GM19328 (cell line): Measurements from ENCODE around the gene ENGASE.

ENCODE experiments used
- ATAC-seq: cut with Tn5 transposase; IDR thresholded peaks from one replicate; pipeline ENCODE4 v1.9.1; 2021; ENCODE audit warnings: mild to moderate bottlenecking, moderate library complexity; ENCODE audit not compliant: unreplicated experiment

ENGASE gene

GRCh38 chr17:79091226-79091670 is 16.6 kb downstream of the ENGASE start:
- no peak for ATAC-seq

GRCh38 chr17:79092567-79092966 is 17.9 kb downstream of the ENGASE start:
- ATAC-seq: no peak

GRCh38 chr17:79093270-79093669 is 18.6 kb downstream of the ENGASE start:
- ATAC-seq: no peak

- no peak for ATAC-seq
Measured at GRCh38 chr17:79094261-79094660, 19.6 kb downstream of the ENGASE start.

- no peak for ATAC-seq
Measured at GRCh38 chr17:79095345-79096055, 20.9 kb downstream of the ENGASE start.

GRCh38 chr17:79096477-79096876 is 21.9 kb downstream of the ENGASE start:
- no peak for ATAC-seq

GRCh38 chr17:79097226-79098055 is 22.8 kb downstream of the ENGASE start:
- ATAC-seq: no peak

- no peak for ATAC-seq
Measured at GRCh38 chr17:79098282-79098867, 23.8 kb downstream of the ENGASE start.

GRCh38 chr17:79100405-79100804 is 25.8 kb downstream of the ENGASE start:
- no peak for ATAC-seq

- no peak for ATAC-seq
Measured at GRCh38 chr17:79101111-79101673, 26.6 kb downstream of the ENGASE start.

GRCh38 chr17:79102214-79102613 is 27.6 kb downstream of the ENGASE start:
- ATAC-seq: no peak

- no peak for ATAC-seq
Measured at GRCh38 chr17:79104898-79105600, 30.4 kb downstream of the ENGASE start.

GRCh38 chr17:79105937-79106336 is 31.3 kb downstream of the ENGASE start:
- ATAC-seq: no peak

GRCh38 chr17:79106958-79107357 is 32.3 kb downstream of the ENGASE start:
- no peak for ATAC-seq

GRCh38 chr17:79107499-79108231 is 33.0 kb downstream of the ENGASE start:
- ATAC-seq: no peak

GRCh38 chr17:79108232-79108850 is 33.7 kb downstream of the ENGASE start:
- no peak for ATAC-seq

GRCh38 chr17:79108870-79109269 is 34.2 kb downstream of the ENGASE start:
- no peak for ATAC-seq

- ATAC-seq: no peak
Measured at GRCh38 chr17:79109584-79109983, 35.0 kb downstream of the ENGASE start.

- no peak for ATAC-seq
Measured at GRCh38 chr17:79111097-79111496, 36.5 kb downstream of the ENGASE start.

- no peak for ATAC-seq
Measured at GRCh38 chr17:79112471-79112870, 37.8 kb downstream of the ENGASE start.
